HG02588 (cell line): Measurements from ENCODE around the gene P4HTM.

Experiments
- ATAC-seq: cut with Tn5 transposase; IDR thresholded peaks from one replicate; pipeline ENCODE4 v1.9.1; 2021; ENCODE audit warnings: mild to moderate bottlenecking, moderate library complexity; ENCODE audit not compliant: unreplicated experiment

P4HTM gene

GRCh38 chr3:48989796-48990635 is at the start of gene P4HTM:
TSS of gene P4HTM (plus strand) at chr3:48990241. CDS start at chr3:48990257, 16 bp downstream.
- ATAC-seq = peak; percentile 47

- no peak for ATAC-seq
Measured at GRCh38 chr3:48945432-48945831, 44.6 kb upstream of the P4HTM start.

GRCh38 chr3:48945891-48946549 is 44.0 kb upstream of the P4HTM start:
- no peak for ATAC-seq

- no peak for ATAC-seq
Measured at GRCh38 chr3:48949376-48949717, 40.7 kb upstream of the P4HTM start.

GRCh38 chr3:48950051-48950450 is 40.0 kb upstream of the P4HTM start:
- ATAC-seq = no peak

GRCh38 chr3:48951764-48952163 is 38.3 kb upstream of the P4HTM start:
- ATAC-seq = no peak

GRCh38 chr3:48952510-48953118 is 37.4 kb upstream of the P4HTM start:
- ATAC-seq = no peak

GRCh38 chr3:48957006-48957705 is 32.9 kb upstream of the P4HTM start:
- ATAC-seq = no peak

GRCh38 chr3:48960841-48961413 is 29.1 kb upstream of the P4HTM start:
- ATAC-seq = no peak

- no peak for ATAC-seq
Measured at GRCh38 chr3:48962340-48962739, 27.7 kb upstream of the P4HTM start.

GRCh38 chr3:48962939-48963338 is 27.1 kb upstream of the P4HTM start:
- no peak for ATAC-seq

GRCh38 chr3:48963591-48963990 is 26.4 kb upstream of the P4HTM start:
- no peak for ATAC-seq

GRCh38 chr3:48966367-48966766 is 23.7 kb upstream of the P4HTM start:
- ATAC-seq = no peak

GRCh38 chr3:48966876-48967361 is 23.1 kb upstream of the P4HTM start:
- ATAC-seq = no peak

GRCh38 chr3:48970586-48970985 is 19.5 kb upstream of the P4HTM start:
- ATAC-seq = no peak

- ATAC-seq = no peak
Measured at GRCh38 chr3:48974076-48974864, 15.8 kb upstream of the P4HTM start.

GRCh38 chr3:48979451-48979850 is 10.6 kb upstream of the P4HTM start:
- ATAC-seq = no peak

- ATAC-seq = no peak
Measured at GRCh38 chr3:48980295-48980694, 9.7 kb upstream of the P4HTM start.

GRCh38 chr3:48982016-48982415 is 8.0 kb upstream of the P4HTM start:
- ATAC-seq = no peak

- ATAC-seq = no peak
Measured at GRCh38 chr3:48982686-48983085, 7.4 kb upstream of the P4HTM start.
